Stimulated activated naive B cell treated with anti-CD40 and anti-IgM and Interleukin-4, amounts not matched to agents 10 μg/mL and 1 μg/mL and 100 μg/mL, for 72 hours (primary cell): ENCODE measurements around the gene OR1L4.

Source experiments
- ATAC-seq, 2 donors: fragments of 150-1000 bp; cut with Tn5 transposase; replicated peaks; 2 replicates each; pipeline ENCODE4 v1.10.0; 2021; ENCODE audit warnings: moderate library complexity in 1 of 2
- DNase-seq: peaks from one replicate; pipeline ENCODE4 v3.0.0; 2021
- H3K27ac Mint-ChIP-seq: one replicate; pipeline ENCODE4 v1.8.0; 2022; ENCODE audit warnings: mild to moderate bottlenecking, mixed read lengths
- H3K27me3 Mint-ChIP-seq, 2 donors: one replicate each; pipeline ENCODE4 v1.8.0; 2022; ENCODE audit warnings: mixed read lengths in 2 of 2
- H3K36me3 Mint-ChIP-seq, 2 donors: one replicate each; pipeline ENCODE4 v1.8.0; 2022; ENCODE audit warnings: mixed read lengths in 2 of 2, mild to moderate bottlenecking in 1 of 2
- H3K4me1 Mint-ChIP-seq, 2 donors: one replicate each; pipeline ENCODE4 v1.8.0; 2022; ENCODE audit warnings: mixed read lengths in 2 of 2, mild to moderate bottlenecking in 1 of 2
- H3K4me3 Mint-ChIP-seq, 2 donors: one replicate each; pipeline ENCODE4 v1.8.0; 2022; ENCODE audit warnings: mild to moderate bottlenecking in 2 of 2, mixed read lengths in 2 of 2, moderate library complexity in 1 of 2
- H3K9me3 Mint-ChIP-seq, 2 donors: one replicate each; pipeline ENCODE4 v1.8.0; 2022; ENCODE audit warnings: mixed read lengths in 2 of 2, mild to moderate bottlenecking in 1 of 2

The OR1L4 gene

GRCh38 chr9:122723690-122724089, at the start of gene OR1L4:
OR1L4 (plus strand) TSS chr9:122723990; CDS start chr9:122723990, 0 bp downstream.
- H3K27me3 Mint-ChIP-seq = peaks cover 9 to 12% of the 10 kb centered on the region in 2 donors
- H3K4me1 Mint-ChIP-seq = no peaks in the 10 kb centered on the region
- H3K9me3 Mint-ChIP-seq = peaks cover 27% of the 10 kb centered on the region in 2 donors
- ATAC-seq (no peak), DNase-seq (no peak)
- no peak within 1 kb of the TSS for H3K4me3 Mint-ChIP-seq
- H3K36me3 Mint-ChIP-seq = peaks cover 0 to 5% of the 10 kb centered on the region in 2 donors
- no peak within 1 kb of the TSS for H3K27ac Mint-ChIP-seq

DNA sequence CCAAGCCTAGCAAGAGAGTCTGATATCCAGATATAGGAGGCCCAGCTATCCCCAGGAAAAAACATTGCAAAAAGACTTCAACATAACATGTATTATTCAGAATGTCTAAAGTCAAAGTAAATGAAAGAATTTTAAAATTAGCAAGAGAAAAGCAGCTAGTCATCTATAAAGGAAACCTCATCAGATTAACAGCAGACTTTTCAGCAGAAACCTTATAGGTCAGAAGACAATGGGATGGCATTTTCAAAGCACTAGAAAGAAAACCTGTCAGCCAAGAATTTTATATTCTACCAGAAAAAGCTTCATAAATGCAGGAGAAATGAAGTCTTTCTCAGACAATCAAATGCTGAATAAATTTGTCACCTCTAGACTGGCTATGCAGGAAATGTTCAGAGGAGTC, 38.9 kb upstream of the OR1L4 start:
- Mint-ChIP-seq H3K4me3 (no peak overlapping the region), H3K27ac (no peak overlapping the region), H3K36me3 (peaks cover 3 to 9% of the 10 kb centered on the region in 2 donors), H3K27me3 (peaks cover 34 to 39% of the 10 kb centered on the region in 2 donors), H3K4me1 (no peaks in the 10 kb centered on the region), H3K9me3 (peaks cover 16 to 24% of the 10 kb centered on the region in 2 donors)
- ATAC-seq = no peak
- no peak for DNase-seq

GRCh38 chr9:122695696-122696095, 28.1 kb upstream of the OR1L4 start:
- Mint-ChIP-seq H3K27me3 (peaks cover 6 to 13% of the 10 kb centered on the region in 2 donors), H3K4me3 (no peak overlapping the region), H3K36me3 (peaks cover 0 to 6% of the 10 kb centered on the region in 2 donors), H3K4me1 (no peaks in the 10 kb centered on the region), H3K9me3 (peaks cover 5 to 15% of the 10 kb centered on the region in 2 donors), H3K27ac (no peak overlapping the region)
- ATAC-seq (no peak), DNase-seq (no peak)

DNA sequence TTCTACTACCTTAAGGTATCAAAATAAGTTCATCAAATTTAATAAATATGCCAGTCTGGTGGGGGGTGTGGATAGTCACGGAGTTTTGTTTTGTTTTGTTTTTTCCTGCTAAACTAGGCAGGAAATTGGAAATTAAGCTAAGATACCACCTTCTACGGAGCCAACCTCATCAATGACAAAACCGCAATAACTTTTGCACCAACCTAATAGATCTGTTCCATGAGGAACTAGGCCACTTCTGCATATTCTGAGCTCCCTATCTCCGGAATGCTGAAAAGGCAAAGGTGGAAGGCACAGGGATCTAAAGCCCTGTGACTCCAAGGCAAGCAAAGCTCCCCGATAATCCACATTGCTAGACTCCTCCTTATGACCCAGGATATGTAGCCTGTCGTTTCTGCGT, 5.8 kb upstream of the OR1L4 start:
- Mint-ChIP-seq H3K4me3 (no peak overlapping the region), H3K27me3 (peaks cover 11 to 13% of the 10 kb centered on the region in 2 donors), H3K36me3 (no peaks in the 10 kb centered on the region), H3K4me1 (no peaks in the 10 kb centered on the region), H3K27ac (no peak overlapping the region), H3K9me3 (peaks cover 14 to 17% of the 10 kb centered on the region in 2 donors)
- DNase-seq = no peak
- no peak for ATAC-seq

GRCh38 chr9:122719218-122719617, 4.6 kb upstream of the OR1L4 start:
- no peak overlapping the region for H3K27ac Mint-ChIP-seq
- peaks cover 16 to 20% of the 10 kb centered on the region in 2 donors for H3K9me3 Mint-ChIP-seq
- H3K4me3 Mint-ChIP-seq = no peak overlapping the region
- H3K36me3 Mint-ChIP-seq = no peaks in the 10 kb centered on the region
- no peak for DNase-seq
- H3K4me1 Mint-ChIP-seq = no peaks in the 10 kb centered on the region
- no peak for ATAC-seq
- H3K27me3 Mint-ChIP-seq = peaks cover 4 to 14% of the 10 kb centered on the region in 2 donors

- peaks cover 5 to 8% of the 10 kb centered on the region in 2 donors for H3K27me3 Mint-ChIP-seq
- H3K4me3 Mint-ChIP-seq = no peak within 1 kb of the TSS
- no peaks in the 10 kb centered on the region for H3K4me1 Mint-ChIP-seq
- ATAC-seq (no peak), DNase-seq (no peak)
- no peak within 1 kb of the TSS for H3K27ac Mint-ChIP-seq
- no peaks in the 10 kb centered on the region for H3K36me3 Mint-ChIP-seq
- peaks cover 4 to 8% of the 10 kb centered on the region in 2 donors for H3K9me3 Mint-ChIP-seq
Observed at GRCh38 chr9:122742003-122742402, 18.2 kb downstream of the OR1L4 start, which contains the start of gene OR1L6. OR1L6 (plus strand) TSS chr9:122742303; CDS start chr9:122749848, 7,545 bp downstream.

- no peaks in the 10 kb centered on the region for H3K4me1 Mint-ChIP-seq
- DNase-seq (no peak), ATAC-seq (no peak)
- H3K27ac Mint-ChIP-seq = no peak overlapping the region
- H3K9me3 Mint-ChIP-seq = peaks cover 16% of the 10 kb centered on the region in 2 donors
- H3K4me3 Mint-ChIP-seq = no peak overlapping the region
- H3K27me3 Mint-ChIP-seq = peaks cover 9 to 26% of the 10 kb centered on the region in 2 donors
- peaks cover 6 to 18% of the 10 kb centered on the region in 2 donors for H3K36me3 Mint-ChIP-seq
Observed at GRCh38 chr9:122754825-122755224, 31.0 kb downstream of the OR1L4 start.

- Mint-ChIP-seq H3K27me3 (peaks cover 9 to 23% of the 10 kb centered on the region in 2 donors), H3K36me3 (peaks cover 11 to 30% of the 10 kb centered on the region in 2 donors), H3K9me3 (peaks cover 28 to 30% of the 10 kb centered on the region in 2 donors), H3K27ac (no peak overlapping the region), H3K4me1 (no peaks in the 10 kb centered on the region), H3K4me3 (no peak overlapping the region)
- no peak for ATAC-seq
- DNase-seq = no peak
Observed at GRCh38 chr9:122767817-122768216, 44.0 kb downstream of the OR1L4 start.
